ENCODE measurements around the gene SERPINA12. TPM values are rescaled to one million over a fixed set of nuclear protein-coding genes. Genes with fewer than 3 reads are reported as not detected.

The SERPINA12 gene
- total RNA-seq, 2 donors from 2014 or later = 0.82 to 1.1 TPM

DNA sequence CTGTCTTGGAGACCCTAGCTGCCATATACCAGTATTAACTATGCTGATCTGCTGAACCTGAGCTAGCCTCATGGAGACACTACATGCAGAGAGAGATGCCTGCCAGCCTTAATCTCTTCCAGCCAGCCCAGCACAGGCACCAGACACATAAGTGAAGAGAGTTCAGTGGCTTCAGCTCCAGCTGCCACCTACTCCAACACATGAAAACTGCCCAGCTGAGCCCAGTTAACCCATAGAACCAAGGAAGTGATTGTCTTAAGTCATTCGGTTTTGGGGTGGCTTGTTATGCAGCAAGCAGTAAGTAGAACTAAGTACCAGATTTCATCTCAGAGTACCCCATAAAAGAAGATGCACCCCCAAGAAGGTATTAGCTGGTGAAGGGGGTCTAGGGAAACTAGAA, 64.3 kb downstream of the SERPINA12 start:
- no peaks in the 10 kb centered on the region for H3K9me3 ChIP-seq
- H3K4me3 ChIP-seq = no peak overlapping the region
- H3K27ac ChIP-seq = no peak overlapping the region
- no peak for TF ChIP-seq POLR2A (IDR thresholded peaks at IDR 0.05)
- TF ChIP-seq POLR2AphosphoS5 (IDR thresholded peaks at IDR 0.05) = no peak
- TF ChIP-seq, protein P1, sequence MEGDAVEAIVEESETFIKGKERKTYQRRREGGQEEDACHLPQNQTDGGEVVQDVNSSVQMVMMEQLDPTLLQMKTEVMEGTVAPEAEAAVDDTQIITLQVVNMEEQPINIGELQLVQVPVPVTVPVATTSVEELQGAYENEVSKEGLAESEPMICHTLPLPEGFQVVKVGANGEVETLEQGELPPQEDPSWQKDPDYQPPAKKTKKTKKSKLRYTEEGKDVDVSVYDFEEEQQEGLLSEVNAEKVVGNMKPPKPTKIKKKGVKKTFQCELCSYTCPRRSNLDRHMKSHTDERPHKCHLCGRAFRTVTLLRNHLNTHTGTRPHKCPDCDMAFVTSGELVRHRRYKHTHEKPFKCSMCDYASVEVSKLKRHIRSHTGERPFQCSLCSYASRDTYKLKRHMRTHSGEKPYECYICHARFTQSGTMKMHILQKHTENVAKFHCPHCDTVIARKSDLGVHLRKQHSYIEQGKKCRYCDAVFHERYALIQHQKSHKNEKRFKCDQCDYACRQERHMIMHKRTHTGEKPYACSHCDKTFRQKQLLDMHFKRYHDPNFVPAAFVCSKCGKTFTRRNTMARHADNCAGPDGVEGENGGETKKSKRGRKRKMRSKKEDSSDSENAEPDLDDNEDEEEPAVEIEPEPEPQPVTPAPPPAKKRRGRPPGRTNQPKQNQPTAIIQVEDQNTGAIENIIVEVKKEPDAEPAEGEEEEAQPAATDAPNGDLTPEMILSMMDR (IDR thresholded peaks at IDR 0.05) = no peak
- DNase-seq (ENCODE audit: low spot score) = no peak
- 92% methylated on average over 1 of the region's 1 CpG for WGBS
- no peaks in the 10 kb centered on the region for H3K27me3 ChIP-seq (replicated peaks; ENCODE audit: insufficient read depth)
- intact Hi-C loops (cut with DNase I) = no loop called here
- no peaks in the 10 kb centered on the region for H3K36me3 ChIP-seq
- no peaks in the 10 kb centered on the region for H3K4me1 ChIP-seq (replicated peaks)

DNA sequence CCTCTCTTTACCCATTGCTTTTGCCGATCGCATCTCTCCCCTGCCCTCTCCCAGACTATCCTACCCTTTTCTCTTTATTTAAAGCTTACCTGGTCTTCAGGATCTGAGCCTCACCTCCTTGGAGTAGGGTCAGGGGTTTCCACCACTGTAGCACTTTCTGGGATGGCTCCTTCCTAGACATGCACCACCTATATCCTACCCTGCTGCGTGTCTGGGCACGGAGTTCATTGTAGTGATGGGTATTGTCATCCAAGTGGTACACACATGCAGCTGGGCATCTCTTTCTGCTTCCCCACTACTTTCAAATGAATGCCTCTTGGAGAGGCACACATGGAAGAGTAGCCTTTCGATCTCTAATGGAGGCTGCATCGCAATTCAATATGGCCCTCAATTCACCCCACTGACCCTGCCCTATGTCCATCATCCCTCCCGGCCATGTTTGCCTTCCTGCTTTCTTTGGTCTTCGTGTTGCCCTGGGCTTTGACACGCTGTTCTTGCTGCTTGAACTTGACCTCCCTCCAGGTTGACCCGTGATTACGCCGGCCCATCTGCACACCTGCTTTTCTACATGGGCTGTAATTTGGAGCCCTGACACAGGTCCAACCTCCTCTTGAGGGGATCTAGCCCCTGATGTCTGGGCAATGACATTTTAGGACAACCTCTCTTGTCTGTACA, 67.6 kb downstream of the SERPINA12 start:
- TF ChIP-seq POLR2A (IDR thresholded peaks at IDR 0.05) (no peak), POLR2AphosphoS5 (IDR thresholded peaks at IDR 0.05) (no peak)
- TF ChIP-seq, protein P1 (IDR thresholded peaks at IDR 0.05) = no peak
- Histone ChIP-seq H3K36me3 (no peaks in the 10 kb centered on the region), H3K9me3 (no peaks in the 10 kb centered on the region), H3K4me3 (no peak overlapping the region), H3K27me3 (replicated peaks; ENCODE audit: insufficient read depth) (no peaks in the 10 kb centered on the region), H3K27ac (no peak overlapping the region), H3K4me1 (replicated peaks) (no peaks in the 10 kb centered on the region)
- WGBS = 97% methylated on average over 12 of the region's 12 CpGs
- DNase-seq (ENCODE audit: low spot score) = no peak
- intact Hi-C loops (cut with DNase I) = no loop called here

DNA sequence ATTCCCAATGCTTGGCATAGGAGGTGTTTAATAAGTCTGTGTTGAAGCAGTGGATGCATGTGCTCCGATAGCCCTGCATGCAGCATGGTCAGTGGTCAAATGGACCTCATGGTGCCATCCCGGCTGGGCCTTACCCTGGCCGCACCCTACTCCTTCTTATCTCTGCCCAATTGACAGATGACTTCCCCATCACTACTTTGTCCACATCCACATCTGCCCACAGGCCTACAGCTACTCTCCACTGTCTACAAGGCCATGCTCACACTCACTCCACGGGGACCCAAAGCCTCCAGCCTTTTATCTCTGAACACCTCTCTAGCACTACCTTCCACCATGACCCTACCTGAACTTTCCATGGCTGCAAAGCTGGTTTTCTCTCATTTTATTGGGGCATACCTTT, 68.1 kb downstream of the SERPINA12 start:
- H3K9me3 ChIP-seq = no peaks in the 10 kb centered on the region
- H3K36me3 ChIP-seq = no peaks in the 10 kb centered on the region
- TF ChIP-seq POLR2A (IDR thresholded peaks at IDR 0.05) = no peak
- no peak for TF ChIP-seq POLR2AphosphoS5 (IDR thresholded peaks at IDR 0.05)
- TF ChIP-seq, protein P1 (IDR thresholded peaks at IDR 0.05) = no peak
- WGBS = 91% methylated on average over 4 of the region's 4 CpGs
- DNase-seq (ENCODE audit: low spot score) = no peak
- H3K4me3 ChIP-seq = no peak overlapping the region
- no peaks in the 10 kb centered on the region for H3K27me3 ChIP-seq (replicated peaks; ENCODE audit: insufficient read depth)
- H3K27ac ChIP-seq = no peak overlapping the region
- H3K4me1 ChIP-seq (replicated peaks) = no peaks in the 10 kb centered on the region
- intact Hi-C loops (cut with DNase I) = no loop called here

DNA sequence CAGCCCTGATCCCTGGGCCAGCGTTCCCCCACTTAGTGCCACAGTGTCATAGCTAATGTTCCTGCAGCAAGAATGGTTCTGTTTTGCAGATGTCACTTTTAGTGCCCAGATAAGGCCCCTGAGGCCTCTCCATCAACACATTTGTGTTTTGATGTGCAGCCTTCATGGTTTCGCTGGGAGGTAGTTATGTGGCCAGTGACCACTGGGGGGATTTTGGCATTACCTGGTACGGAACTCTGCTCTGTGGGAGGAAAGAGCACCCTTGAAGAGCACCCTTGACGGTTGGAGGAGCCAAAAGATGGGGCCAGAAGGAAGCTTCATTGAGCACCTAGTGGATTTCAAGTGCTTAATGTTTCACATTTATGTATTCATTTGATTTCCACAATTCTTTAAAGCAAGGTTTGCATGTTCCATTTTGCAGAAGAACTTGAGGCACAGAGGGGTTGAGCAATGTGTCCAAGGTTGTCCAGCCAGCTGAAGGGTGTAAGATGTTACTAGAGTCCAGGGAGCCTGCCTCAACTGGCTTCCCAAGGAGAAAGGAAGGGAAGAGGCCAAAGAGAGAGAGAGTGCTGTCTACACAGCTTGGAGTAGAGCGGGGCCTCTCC, 69.7 kb downstream of the SERPINA12 start:
- no peaks in the 10 kb centered on the region for H3K4me1 ChIP-seq (replicated peaks)
- DNase-seq (ENCODE audit: low spot score) = no peak
- H3K27ac ChIP-seq = no peak overlapping the region
- H3K36me3 ChIP-seq = no peaks in the 10 kb centered on the region
- intact Hi-C loops (cut with DNase I) = no loop called here
- TF ChIP-seq POLR2AphosphoS5 (IDR thresholded peaks at IDR 0.05) (no peak), POLR2A (IDR thresholded peaks at IDR 0.05) (no peak)
- TF ChIP-seq, protein P1 (IDR thresholded peaks at IDR 0.05) = no peak
- no peaks in the 10 kb centered on the region for H3K9me3 ChIP-seq
- no peak overlapping the region for H3K4me3 ChIP-seq
- WGBS = 88% methylated on average over 5 of the region's 5 CpGs
- H3K27me3 ChIP-seq (replicated peaks; ENCODE audit: insufficient read depth) = no peaks in the 10 kb centered on the region

Other genes starting within 250 kb of the SERPINA12 start
- not detected for gene SERPINA10, start 216.2 kb downstream of the SERPINA12 start, total RNA-seq
- not detected for gene SERPINA6, start 186.1 kb downstream of the SERPINA12 start, total RNA-seq
- gene SERPINA2, start 142.8 kb downstream of the SERPINA12 start, total RNA-seq = not detected
- gene SERPINA1, start 120.9 kb downstream of the SERPINA12 start, total RNA-seq = 1 to 10 TPM; 4.9 to 9.8 TPM
- not detected for gene SERPINA11, start 56.7 kb downstream of the SERPINA12 start, total RNA-seq
- gene SERPINA9, start 33.3 kb downstream of the SERPINA12 start, total RNA-seq = not detected
- gene SERPINA4, start 52.0 kb upstream of the SERPINA12 start, total RNA-seq = 1 to 10 TPM in 1 of 2 donors, not detected in 1; 2.2 TPM
- 100 to 1,000 TPM in 1 of 2 donors, 1 to 10 TPM in 1; 2.6 to 936 TPM for gene SERPINA5, start 72.0 kb upstream of the SERPINA12 start, total RNA-seq
- gene SERPINA3, start 102.9 kb upstream of the SERPINA12 start, total RNA-seq = 100 to 1,000 TPM; 352 to 505 TPM